GM23248 (cell line): ENCODE data around the gene BCL2A1. TPM values are rescaled to one million over a fixed set of nuclear protein-coding genes. Genes with fewer than 3 reads are reported as not detected.

Experiments used
- DNase-seq: peaks from one replicate; pipeline ENCODE4 v3.0.0-alpha.2; 2015
- H2AFZ ChIP-seq: fragments of 200-600 bp; sonication (generic); 2 replicates; pipeline ENCODE4 v1.6.1; 2016; ENCODE audit warnings: antibody characterized with exemption
- H3F3A ChIP-seq: fragments of 200-600 bp; sonication (generic); 2 replicates; pipeline ENCODE4 v1.6.1; 2016; ENCODE audit warnings: mild to moderate bottlenecking, antibody characterized with exemption, mixed run types; ENCODE audit not compliant: insufficient read depth
- H3K27ac ChIP-seq: fragments of 200-600 bp; sonication (generic); 2 replicates; pipeline ENCODE4 v1.5.1; 2016; ENCODE audit warnings: mild to moderate bottlenecking
- H3K27me3 ChIP-seq: fragments of 200-600 bp; sonication (generic); replicated peaks from 2 replicates; pipeline ENCODE4 v1.6.1; 2016; ENCODE audit warnings: mild to moderate bottlenecking; ENCODE audit not compliant: insufficient read depth
- H3K36me3 ChIP-seq: fragments of 200-600 bp; sonication (generic); 2 replicates; pipeline ENCODE4 v1.6.1; 2016; ENCODE audit warnings: low read depth, mild to moderate bottlenecking
- H3K4me1 ChIP-seq: fragments of 200-600 bp; sonication (generic); 2 replicates; pipeline ENCODE4 v1.6.1; 2016; ENCODE audit warnings: mild to moderate bottlenecking; ENCODE audit not compliant: insufficient read depth
- H3K4me2 ChIP-seq: fragments of 200-600 bp; sonication (generic); one replicate; pipeline ENCODE4 v1.6.1; 2016; ENCODE audit warnings: mild to moderate bottlenecking; ENCODE audit not compliant: unreplicated experiment
- H3K4me3 ChIP-seq: fragments of 200-600 bp; sonication (generic); 2 replicates; pipeline ENCODE4 v1.5.1; 2016; ENCODE audit warnings: mild to moderate bottlenecking
- H3K79me2 ChIP-seq: fragments of 200-600 bp; sonication (generic); 2 replicates; pipeline ENCODE4 v1.6.1; 2016; ENCODE audit warnings: mild to moderate bottlenecking; ENCODE audit not compliant: insufficient read depth
- H3K9ac ChIP-seq: fragments of 200-600 bp; sonication (generic); 2 replicates; pipeline ENCODE4 v1.6.1; 2016; ENCODE audit warnings: mild to moderate bottlenecking
- H3K9me2 ChIP-seq: fragments of 200-600 bp; sonication (generic); 2 replicates; pipeline ENCODE4 v1.6.1; 2016; ENCODE audit warnings: mixed run types, mild to moderate bottlenecking, moderate library complexity; ENCODE audit not compliant: insufficient read depth
- H3K9me3 ChIP-seq: fragments of 200-600 bp; sonication (generic); one replicate; pipeline ENCODE4 v1.6.1; 2017; ENCODE audit warnings: low read depth
- H4K20me1 ChIP-seq: fragments of 200-600 bp; sonication (generic); 2 replicates; pipeline ENCODE4 v1.6.0; 2016; ENCODE audit not compliant: insufficient read depth
- EZH2 ChIP-seq: fragments of 200-600 bp; sonication (generic); IDR thresholded peaks from 2 replicates; pipeline ENCODE4 v1.6.1; 2018; ENCODE audit warnings: antibody characterized with exemption, mild to moderate bottlenecking; ENCODE audit not compliant: insufficient read depth, poor library complexity, severe bottlenecking
- EZH2phosphoT487 ChIP-seq: fragments of 200-600 bp; sonication (generic); IDR thresholded peaks from 2 replicates; pipeline ENCODE4 v1.6.1; 2018; ENCODE audit warnings: antibody characterized with exemption, moderate library complexity, mild to moderate bottlenecking, low read depth; ENCODE audit not compliant: insufficient read depth
- WGBS, 2 experiments: methylation state at CpG; one replicate each; pipeline ENCODE4 v1.1.6; 2015 to 2017; ENCODE audit warnings: low lambda C conversion rate in 2 of 2, low coverage in 1 of 2; ENCODE audit errors: missing lambda C conversion rate in 2 of 2; 5-methylcytosine and 5-hydroxymethylcytosine counted together
- in situ Hi-C: fragments of 300-500 bp; cut with MboI; formaldehyde crosslinking; loops from 2 replicates; pipeline ENCODE4 v1.15.0; 2020
- polyA plus RNA-seq: library from polyadenylated mRNA; unstranded; fragments of >200 nt; fragmentation: Nextera tagmentation; extraction: Ambion mirVana; gene quantifications from 2 replicates; pipeline ENCODE4 v1.2.1, GENCODE V29; 2016
- total RNA-seq: library from RNA; depleted of rRNA; stranded (reverse); fragments of >200 nt; shearing (Covaris generic); gene quantifications from 2 replicates; pipeline ENCODE4 v1.2.3, GENCODE V29; 2014

Gene BCL2A1
- total and polyA plus RNA-seq, 2 experiments from 2014 or later = 1.0 TPM; not detected in 1

DNA sequence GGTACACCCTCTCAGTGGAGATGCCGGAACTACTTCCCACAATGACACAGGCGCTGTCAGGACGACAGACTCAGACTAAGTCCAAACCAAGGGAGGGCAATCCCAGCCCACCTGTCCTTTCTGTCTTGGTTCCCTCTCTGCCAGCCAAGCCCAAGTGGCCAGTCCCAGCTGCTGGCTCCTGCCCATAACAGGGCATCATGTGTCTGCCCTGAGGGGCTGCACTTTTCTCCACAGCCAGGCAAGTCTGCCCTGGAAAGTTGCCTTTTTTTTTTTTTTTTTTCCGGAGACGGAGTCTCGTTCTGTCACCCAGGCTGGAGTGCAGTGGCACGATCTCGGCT is 20.0 kb upstream of the BCL2A1 start:
- H2AFZ ChIP-seq = no peak overlapping the region
- no peak overlapping the region for H3K27ac ChIP-seq
- no peak for DNase-seq
- peaks cover 6% of the 10 kb centered on the region; the same call in 1 of the 2 replicates for H3F3A ChIP-seq
- H3K9ac ChIP-seq = no peak overlapping the region
- no peaks in the 10 kb centered on the region for H3K79me2 ChIP-seq
- 98 to 99% methylated on average over 7 to 8 of the region's 8 CpGs for WGBS, 2 experiments
- H4K20me1 ChIP-seq = no peaks in the 10 kb centered on the region
- H3K9me2 ChIP-seq = no peaks in the 10 kb centered on the region
- H3K4me1 ChIP-seq = peaks cover 10% of the 10 kb centered on the region; the same call in 1 of the 2 replicates
- in situ Hi-C loops = loop anchor here (10.0 kb wide), 1 partner anchor 96 kb away; the partner anchor contains the start of gene MTHFS
- H3K27me3 ChIP-seq = no peaks in the 10 kb centered on the region
- TF ChIP-seq EZH2phosphoT487 = no peak
- no peak for TF ChIP-seq EZH2
- no peak overlapping the region for H3K4me2 ChIP-seq
- no peak overlapping the region for H3K4me3 ChIP-seq
- H3K36me3 ChIP-seq = no peaks in the 10 kb centered on the region
- H3K9me3 ChIP-seq = no peaks in the 10 kb centered on the region

DNA sequence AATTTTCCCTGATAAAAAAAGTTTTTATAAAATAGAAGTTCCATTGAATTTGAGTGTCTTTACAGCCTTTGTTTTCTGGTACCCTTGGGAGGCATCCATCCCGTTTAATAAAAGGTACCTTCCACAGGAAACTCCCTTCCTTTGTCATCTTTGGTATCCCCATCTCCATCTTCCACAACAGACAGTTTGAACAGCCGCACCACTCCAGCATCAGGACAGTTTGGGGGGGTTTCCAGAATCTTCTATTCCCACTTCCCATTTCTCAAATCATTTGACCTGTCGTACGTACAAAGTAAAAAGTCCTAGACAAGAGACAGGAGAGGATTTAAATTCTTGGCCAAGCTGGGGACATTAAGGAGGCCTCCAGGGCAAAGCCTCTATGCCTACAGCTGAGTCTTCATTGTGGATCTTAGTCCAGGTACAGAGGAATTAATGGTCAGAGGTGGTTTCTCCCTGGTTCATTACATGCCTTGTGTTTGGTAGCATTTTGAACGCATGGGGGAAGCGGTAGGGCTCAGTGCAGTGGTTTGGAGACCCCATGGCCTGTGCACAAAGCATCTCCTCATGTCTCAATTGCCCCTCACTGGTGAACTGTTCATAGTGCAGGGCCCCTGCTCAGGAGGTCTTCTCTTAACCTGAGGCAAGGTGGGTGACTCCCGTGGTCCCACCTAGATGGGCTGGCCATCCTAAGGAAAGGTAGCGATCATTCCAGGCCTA is 19.4 kb upstream of the BCL2A1 start:
- 91 to 94% methylated on average over 8 of the region's 8 CpGs for WGBS, 2 experiments
- Histone ChIP-seq H3K4me2 (no peak overlapping the region), H3K79me2 (no peaks in the 10 kb centered on the region), H3K9me2 (no peaks in the 10 kb centered on the region), H3K36me3 (no peaks in the 10 kb centered on the region), H3K4me3 (no peak overlapping the region), H3K27ac (no peak overlapping the region), H3K9ac (no peak overlapping the region), H2AFZ (no peak overlapping the region), H3K27me3 (no peaks in the 10 kb centered on the region), H3F3A (peaks cover 6% of the 10 kb centered on the region; the same call in 1 of the 2 replicates), H3K9me3 (no peaks in the 10 kb centered on the region), H3K4me1 (peaks cover 10% of the 10 kb centered on the region; the same call in 1 of the 2 replicates), H4K20me1 (no peaks in the 10 kb centered on the region)
- TF ChIP-seq EZH2 = no peak
- TF ChIP-seq EZH2phosphoT487 = no peak
- DNase-seq = no peak
- in situ Hi-C loops = loop anchor here (10.0 kb wide), 1 partner anchor 96 kb away; the partner anchor contains the start of gene MTHFS

DNA sequence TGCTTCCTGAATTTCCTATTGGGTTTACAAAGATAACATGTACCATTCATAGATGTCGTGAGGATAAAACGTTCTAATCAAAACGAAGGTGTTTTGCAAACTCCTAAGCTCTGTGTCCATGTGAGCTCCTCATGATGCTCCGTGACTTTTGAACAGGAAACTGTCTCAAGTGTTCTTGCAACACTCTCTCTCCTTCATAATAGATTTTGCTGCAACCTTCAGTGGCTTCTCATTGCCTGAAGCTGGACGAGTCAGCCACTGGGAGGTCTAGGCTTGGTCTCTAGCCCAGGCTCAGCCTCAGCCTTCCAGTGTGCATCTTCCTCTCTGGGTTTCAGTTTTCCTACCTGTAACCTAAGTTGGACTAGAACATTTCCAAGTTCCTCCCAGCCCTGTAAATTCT is 18.7 kb upstream of the BCL2A1 start:
- TF ChIP-seq EZH2 (no peak), EZH2phosphoT487 (no peak)
- H3K79me2 ChIP-seq = no peaks in the 10 kb centered on the region
- H3K9ac ChIP-seq = no peak overlapping the region
- H3K4me3 ChIP-seq = no peak overlapping the region
- peaks cover 8% of the 10 kb centered on the region; the same call in 1 of the 2 replicates for H3K4me1 ChIP-seq
- 61 to 63% methylated on average over 5 of the region's 5 CpGs for WGBS, 2 experiments
- no peak overlapping the region for H3K4me2 ChIP-seq
- in situ Hi-C loops = loop anchor here (10.0 kb wide), 2 partner anchors 95 to 645 kb away; partner anchors contain the start of gene MTHFS
- no peak overlapping the region for H3K27ac ChIP-seq
- H3K9me3 ChIP-seq = no peaks in the 10 kb centered on the region
- no peaks in the 10 kb centered on the region for H3K27me3 ChIP-seq
- no peaks in the 10 kb centered on the region for H4K20me1 ChIP-seq
- no peaks in the 10 kb centered on the region for H3K9me2 ChIP-seq
- peak; percentile 59 for DNase-seq
- no peak overlapping the region for H2AFZ ChIP-seq
- no peaks in the 10 kb centered on the region for H3K36me3 ChIP-seq
- H3F3A ChIP-seq = peaks cover 6% of the 10 kb centered on the region; the same call in 1 of the 2 replicates

DNA sequence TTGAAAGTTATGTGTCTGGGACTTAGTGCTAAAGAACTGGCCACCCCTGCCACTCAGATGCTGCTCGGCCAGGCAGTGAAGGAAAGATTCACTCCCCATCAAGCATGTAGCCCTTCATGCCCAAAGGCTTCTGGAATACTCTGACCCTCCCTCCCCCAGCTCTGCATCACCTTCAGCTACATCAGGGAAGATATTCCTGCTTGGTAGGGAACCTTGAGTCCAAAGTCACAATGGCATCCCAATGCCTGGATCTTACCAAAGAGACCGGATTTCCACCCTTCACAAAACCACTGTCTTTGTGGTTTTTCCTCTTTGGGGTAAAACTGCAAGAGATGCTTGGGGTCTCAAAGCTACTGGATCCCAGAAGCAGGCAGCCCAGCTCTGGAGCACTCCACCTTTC is 18.2 kb upstream of the BCL2A1 start:
- Histone ChIP-seq H3K79me2 (no peaks in the 10 kb centered on the region), H2AFZ (no peak overlapping the region), H3K9ac (no peak overlapping the region), H3K9me3 (no peaks in the 10 kb centered on the region), H3F3A (peaks cover 6% of the 10 kb centered on the region; the same call in 1 of the 2 replicates), H3K27me3 (no peaks in the 10 kb centered on the region), H3K4me2 (no peak overlapping the region), H3K9me2 (no peaks in the 10 kb centered on the region), H3K27ac (no peak overlapping the region), H3K36me3 (no peaks in the 10 kb centered on the region), H3K4me1 (0 out of 2 replicates have a peak, but pooled peaks cover 5% of the 10 kb centered on the region), H4K20me1 (no peaks in the 10 kb centered on the region), H3K4me3 (no peak overlapping the region)
- in situ Hi-C loops = loop anchor here (10.0 kb wide), 1 partner anchor 644 kb away; no protein-coding TSS in a partner anchor
- 65 to 79% methylated on average over 2 of the region's 2 CpGs for WGBS, 2 experiments
- DNase-seq = no peak
- no peak for TF ChIP-seq EZH2phosphoT487
- TF ChIP-seq EZH2 = no peak
